K562 (cell line): ENCODE data around the gene NAGLU. TPM values are rescaled to one million over a fixed set of nuclear protein-coding genes. Genes with fewer than 3 reads are reported as not detected.

Source experiments
- ATAC-seq: fragments of 200-7000 bp; cut with Tn5 transposase; 3 replicates; pipeline ENCODE4 v1.9.1; 2020; ENCODE audit warnings: moderate library complexity
- BruUV-seq: library from RNA; stranded (reverse); fragments of 400-500 nt; replicated peaks from 2 replicates; lab custom pipeline; 2021; lab: Mats Ljungman, UMichigan
- CTCF ChIA-PET: fragments of 300-600 bp; formaldehyde crosslinking; extraction: SDS; loops from one replicate; lab custom pipeline; 2021; ENCODE audit warnings: low intra/inter-chr PET ratio; lab: Yijun Ruan, JAX
- POLR2A ChIA-PET: fragments of 300-600, 350-650 bp; sonication (Branson Sonifier 250); formaldehyde crosslinking; extraction: SDS; loops from one replicate; lab custom pipeline; 2021; ENCODE audit warnings: antibody characterized with exemption, inconsistent platforms; lab: Yijun Ruan, JAX
- DNase-seq, 4 experiments: peaks; one replicate each; pipeline versions ENCODE4 v3.0.0 to v3.0.0-alpha.2; 2011 to 2018; ENCODE audit warnings: low spot score in 3 of 4, mixed read lengths in 3 of 4; ENCODE audit errors: extremely low read depth in 1 of 4
- FAIRE-seq: peaks from 2 replicates; lab custom pipeline; 2011; peaks lifted over from hg19 to GRCh38; lab: Jason Lieb, UNC
- H2AFZ ChIP-seq: 2 replicates; pipeline ENCODE4 v1.6.0; 2011; ENCODE audit warnings: low read depth, low read length, control low read depth, inconsistent platforms
- H3K27ac ChIP-seq: fragments of 200-600 bp; 3 replicates; pipeline ENCODE4 v1.8.0; 2011; ENCODE audit warnings: low read depth, mild to moderate bottlenecking, control low read depth, inconsistent platforms, low read length, moderate library complexity, mixed read lengths; ENCODE audit errors: extremely low read depth
- H3K27me3 ChIP-seq, 2 experiments: fragments of 300-600 bp in 1 of 2; 2 replicates in 1 of 2; 3 replicates in 1 of 2; pipeline versions ENCODE4 v1.6.0 to v1.8.0; 2011; ENCODE audit warnings: inconsistent platforms in 2 of 2, low read length in 2 of 2, mild to moderate bottlenecking in 1 of 2, mixed read lengths in 1 of 2, moderate library complexity in 1 of 2; ENCODE audit not compliant: control insufficient read depth in 2 of 2, insufficient read depth in 2 of 2
- H3K36me3 ChIP-seq: fragments of 300-600 bp; 3 replicates; pipeline ENCODE4 v1.8.0; 2011; ENCODE audit warnings: mild to moderate bottlenecking, low read length, inconsistent platforms; ENCODE audit not compliant: control insufficient read depth, insufficient read depth
- H3K4me1 ChIP-seq, 2 experiments: fragments of 200-600 bp in 1 of 2; replicated peaks in 1 of 2; 2 replicates in 1 of 2; 3 replicates in 1 of 2; pipeline versions ENCODE4 v1.5.1 to v1.8.0; 2011; ENCODE audit warnings: inconsistent platforms in 2 of 2, low read length in 2 of 2, mild to moderate bottlenecking in 1 of 2, mixed read lengths in 1 of 2, moderate library complexity in 1 of 2; ENCODE audit not compliant: control insufficient read depth in 2 of 2, insufficient read depth in 2 of 2
- H3K4me2 ChIP-seq: 2 replicates; pipeline ENCODE4 v1.6.1; 2011; ENCODE audit warnings: low read length, control low read depth, inconsistent platforms, mixed read lengths; ENCODE audit not compliant: insufficient read depth
- H3K4me3 ChIP-seq: fragments of 200-600 bp; sonication (generic), shearing (Covaris generic); 2 replicates; pipeline ENCODE4 v1.5.1; 2016; ENCODE audit warnings: control low read depth, inconsistent platforms
- H3K79me2 ChIP-seq: fragments of 200-600 bp; 3 replicates; pipeline ENCODE4 v1.8.0; 2011; ENCODE audit warnings: low read length, inconsistent platforms; ENCODE audit not compliant: control insufficient read depth, insufficient read depth
- H3K9ac ChIP-seq, 2 experiments: 2 replicates each; pipeline versions ENCODE4 v1.6.0 to v1.6.1; 2011; ENCODE audit warnings: low read depth in 2 of 2, low read length in 2 of 2, control low read depth in 1 of 2, inconsistent platforms in 1 of 2, mild to moderate bottlenecking in 1 of 2, mixed read lengths in 1 of 2; ENCODE audit not compliant: insufficient read depth in 1 of 2
- H3K9me1 ChIP-seq: one replicate; pipeline ENCODE4 v1.6.0; 2011; ENCODE audit warnings: inconsistent platforms, mild to moderate bottlenecking, low read length, moderate library complexity; ENCODE audit not compliant: control insufficient read depth, insufficient read depth
- H3K9me3 ChIP-seq: replicated peaks from 2 replicates; pipeline ENCODE4 v1.5.1; 2011; ENCODE audit warnings: low read depth, low read length, inconsistent platforms; ENCODE audit not compliant: control insufficient read depth, insufficient read depth
- H4K20me1 ChIP-seq: replicated peaks from 2 replicates; pipeline ENCODE4 v1.6.1; 2011; ENCODE audit warnings: low read length, inconsistent platforms, mixed read lengths; ENCODE audit not compliant: control insufficient read depth, insufficient read depth
- ARID1B ChIP-seq: fragments of 450-650 bp; IDR thresholded peaks from 2 replicates; pipeline ENCODE4 v1.6.1; 2016; ENCODE audit warnings: antibody characterized with exemption, mild to moderate bottlenecking, inconsistent platforms
- BCLAF1 ChIP-seq, 2 experiments: fragments of 450-650 bp in 1 of 2; IDR thresholded peaks; 2 replicates each; pipeline ENCODE4 v1.6.1; 2011 to 2017; ENCODE audit warnings: low read depth in 2 of 2, antibody characterized with exemption in 1 of 2, borderline replicate concordance in 1 of 2, low read length in 1 of 2, mild to moderate bottlenecking in 1 of 2, mixed read lengths in 1 of 2; ENCODE audit not compliant: control insufficient read depth in 1 of 2
- BHLHE40 ChIP-seq: IDR thresholded peaks from 2 replicates; pipeline ENCODE4 v1.6.1; 2011; ENCODE audit warnings: low read length, improper control_type of control experiment
- GATAD2B ChIP-seq: fragments of 450-650 bp; IDR thresholded peaks from 2 replicates; pipeline ENCODE4 v1.6.1; 2017; ENCODE audit warnings: mild to moderate bottlenecking, borderline replicate concordance
- IRF1 ChIP-seq: sonication (generic); formaldehyde crosslinking; IDR thresholded peaks from 2 replicates; pipeline ENCODE4 v1.8.0; 2022; ENCODE audit warnings: missing genetic modification reagents, mild to moderate bottlenecking, borderline replicate concordance
- KDM5B ChIP-seq: fragments of 200-600 bp; sonication (generic); IDR thresholded peaks from 2 replicates; pipeline ENCODE4 v1.6.1; 2012; ENCODE audit warnings: low read depth, mild to moderate bottlenecking, moderate library complexity, low read length, control low read depth, inconsistent platforms; ENCODE audit not compliant: insufficient replicate concordance
- KLF6 ChIP-seq: fragments of 250-450 bp; sonication (Bioruptor Pico); IDR thresholded peaks from 2 replicates; pipeline ENCODE4 v1.4.0; 2020; ENCODE audit warnings: mild to moderate bottlenecking, moderate library complexity, borderline replicate concordance
- MED1 ChIP-seq: sonication (generic); formaldehyde crosslinking; IDR thresholded peaks from 2 replicates; pipeline ENCODE4 v1.8.1; 2023; ENCODE audit warnings: missing genetic modification reagents, borderline replicate concordance
- POLR2AphosphoS5 ChIP-seq: IDR thresholded peaks from 2 replicates; pipeline ENCODE4 v1.6.1; 2011; ENCODE audit warnings: mild to moderate bottlenecking, low read depth, low read length, moderate library complexity; ENCODE audit not compliant: control insufficient read depth, insufficient read depth
- POLR2G ChIP-seq: fragments of 200-400 bp; formaldehyde crosslinking; IDR thresholded peaks from 2 replicates; pipeline ENCODE4 v1.6.1; 2017; ENCODE audit warnings: low read depth, mild to moderate bottlenecking, antibody characterized with exemption, low read length, moderate library complexity
- POLR2H ChIP-seq: IDR thresholded peaks from 2 replicates; pipeline ENCODE4 v1.6.1; 2016; ENCODE audit warnings: missing genetic modification characterization, low read depth, mild to moderate bottlenecking, control low read depth, missing compliant biosample characterization, moderate library complexity
- PURB ChIP-seq: sonication (generic); formaldehyde crosslinking; IDR thresholded peaks from 2 replicates; pipeline ENCODE4 v1.9.0; 2021; ENCODE audit warnings: low read depth, mild to moderate bottlenecking, missing genetic modification reagents
- RUNX1 ChIP-seq: sonication (generic); IDR thresholded peaks from 2 replicates; pipeline ENCODE4 v1.6.1; 2016; ENCODE audit warnings: antibody characterized with exemption, low read depth
- SMARCC2 ChIP-seq: fragments of 450-650 bp; IDR thresholded peaks from 2 replicates; pipeline ENCODE4 v1.6.1; 2017; ENCODE audit warnings: antibody characterized with exemption, moderate library complexity, mild to moderate bottlenecking, low read depth
- SRSF9 ChIP-seq: fragments of 200-400 bp; formaldehyde crosslinking; IDR thresholded peaks from 2 replicates; pipeline ENCODE4 v1.6.1; 2017; ENCODE audit warnings: low read depth, low read length, borderline replicate concordance
- STAT5A ChIP-seq: IDR thresholded peaks from 2 replicates; pipeline ENCODE4 v1.6.1; 2012; ENCODE audit warnings: low read length, inconsistent platforms, borderline replicate concordance
- ZNF212 ChIP-seq: fragments of 450-650 bp; formaldehyde crosslinking; IDR thresholded peaks from 2 replicates; pipeline ENCODE4 v1.4.0; 2020; ENCODE audit warnings: mild to moderate bottlenecking
- ZNF764 ChIP-seq: fragments of 250-450 bp; sonication (Bioruptor Pico); IDR thresholded peaks from 2 replicates; pipeline ENCODE4 v1.4.0; 2020; ENCODE audit warnings: low read depth, mild to moderate bottlenecking, moderate library complexity
- WGBS: fragments of 100-300 bp; shearing (Covaris generic); methylation state at CpG from one replicate; pipeline ENCODE4 v1.1.6; 2016; ENCODE audit warnings: low coverage, mixed read lengths; ENCODE audit not compliant: insufficient coverage; ENCODE audit errors: missing lambda C conversion rate; 5-methylcytosine and 5-hydroxymethylcytosine counted together
- in situ Hi-C: fragments of 300-500 bp; cut with MboI; formaldehyde crosslinking; loops from 4 replicates; pipeline ENCODE4 v1.15.0; 2018; ENCODE audit warnings: inconsistent platforms, mixed read lengths
- intact Hi-C: fragments of 100-400 bp; cut with micrococcal nuclease; formaldehyde crosslinking; loops from 2 replicates; pipeline ENCODE4 v1.14.2; 2022
- polyA plus RNA-seq, 8 experiments: library from polyadenylated mRNA; depleted of rRNA in 4 of 8; stranded (reverse) in 5 of 8; unstranded in 3 of 8; fragments of >200 nt; fragmentation: Nextera tagmentation in 2 of 8; fragmentation: Illumina TruSeq in 1 of 8; extraction: Ambion mirVana in 2 of 8; extraction: Trizol in 1 of 8; gene quantifications; 2 replicates each; pipeline versions ENCODE4 v1.2.1 to v1.2.3, GENCODE V29; 2011 to 2014; ENCODE audit warnings: inconsistent platforms in 1 of 8, missing spikeins in 1 of 8
- total RNA-seq, 7 experiments: library from RNA; depleted of rRNA in 6 of 7; stranded (reverse); fragments of >200 nt in 6 of 7; fragmentation: Illumina TruSeq in 2 of 7; extraction: Trizol in 2 of 7; gene quantifications; 2 replicates each; pipeline versions ENCODE4 v1.2.1 to v1.2.3, GENCODE V29; 2011 to 2021; ENCODE audit warnings: low replicate concordance in 1 of 7

NAGLU gene
- total and polyA plus RNA-seq, 9 of the 15 experiments (the other 6 are each of a cell fraction or from before 2014, with no cell fraction given): 0.04 to 21.5 (median 8.5) TPM

GRCh38 chr17:42518046-42518754, 17.8 kb upstream of the NAGLU start:
- FAIRE-seq: no peak
- peak; percentile 9 for ATAC-seq
- Histone ChIP-seq H3K36me3 (peaks cover 87% of the 10 kb centered on the region), H2AFZ (no peak overlapping the region), H3K9me3 (no peaks in the 10 kb centered on the region), H3K4me3 (no peak overlapping the region), H3K9ac (peak overlapping the region; percentile 8 to 62; a peak in 3 of 4 replicates), H3K4me2 (peak overlapping the region; percentile 63), H3K27ac (peak overlapping the region; percentile 86), H3K79me2 (peaks cover 11% of the 10 kb centered on the region; the same call in 1 of the 3 replicates), H4K20me1 (no peaks in the 10 kb centered on the region), H3K4me1 (peaks cover 51 to 69% of the 10 kb centered on the region in 2 experiments), H3K9me1 (peaks cover 7% of the 10 kb centered on the region), H3K27me3 (no peaks in the 10 kb centered on the region)
- CTCF ChIA-PET: interaction anchor here (1.1 to 2.9 kb wide), 5 partner anchors 9 to 255 kb away, joined by 3 to 43 read pairs (median 6); partner anchors contain the start of gene VPS25
- WGBS: 24% methylated on average over 9 of the region's 9 CpGs
- DNase-seq: peak; percentile 37 to 81 (median 52)
- BruUV-seq: TSS peak; percentile 6
- in situ Hi-C loops (no loop called here), intact Hi-C loops (loop anchor here (5.0 kb wide), 4 partner anchors 46 to 196 kb away; no protein-coding TSS in a partner anchor)
- POLR2A ChIA-PET: interaction anchor here (0.7 to 3.9 kb wide), 15 partner anchors 9 to 210 kb away, joined by 3 to 15 read pairs (median 4); partner anchors contain the start of genes CAVIN1, NAGLU, PSMC3IP and STAT3
- TF ChIP-seq STAT5A: peak; percentile 48; the same call in 1 of the 2 replicates
- TF ChIP-seq POLR2AphosphoS5: peak; percentile 79
- TF ChIP-seq KLF6 (CRISPR knock-in tag): no peak
- TF ChIP-seq POLR2H (tag): no peak
- peak; percentile 42; the same call in 1 of the 2 replicates for TF ChIP-seq BHLHE40
- TF ChIP-seq ZNF212 (CRISPR knock-in tag): no peak
- peak; percentile 42 for TF ChIP-seq ARID1B
- no peak for TF ChIP-seq RUNX1
- no peak for TF ChIP-seq GATAD2B
- TF ChIP-seq PURB: no peak
- no peak for TF ChIP-seq SRSF9
- no peak for TF ChIP-seq KDM5B
- no peak for TF ChIP-seq SMARCC2
- no peak for TF ChIP-seq IRF1 (CRISPR knock-in tag)
- no peak for TF ChIP-seq BCLAF1 (IDR thresholded peaks at IDR 0.05; ENCODE audit: borderline replicate concordance in 1 of 2, control insufficient read depth in 1 of 2, low read depth in 2 of 2, low read length in 1 of 2)
- no peak for TF ChIP-seq MED1 (CRISPR knock-in tag)
- no peak for TF ChIP-seq POLR2G
- TF ChIP-seq ZNF764: no peak
